T-helper 22 cell (primary cell): ENCODE measurements around the gene SBF1.

Source experiments
- DNase-seq: peaks from one replicate; pipeline ENCODE4 v3.0.0-alpha.2; 2020; ENCODE audit warnings: low read depth

SBF1 gene

GRCh38 chr22:50506611-50507420 lies 32.0 kb upstream of the SBF1 start:
- DNase-seq = no peak

- DNase-seq = no peak
These were observed 31.2 kb upstream of the SBF1 start for GRCh38 chr22:50505776-50506610.

GRCh38 chr22:50505276-50505775 lies 30.5 kb upstream of the SBF1 start:
- no peak for DNase-seq

- no peak for DNase-seq
These were observed 29.8 kb upstream of the SBF1 start for GRCh38 chr22:50504369-50505211.

- DNase-seq = no peak
These were observed 28.8 kb upstream of the SBF1 start for GRCh38 chr22:50503475-50504145.

- DNase-seq = no peak
These were observed 28.0 kb upstream of the SBF1 start for GRCh38 chr22:50502628-50503474.

- DNase-seq = no peak
These were observed 27.3 kb upstream of the SBF1 start for GRCh38 chr22:50502096-50502495.

- DNase-seq = no peak
These were observed 25.6 kb upstream of the SBF1 start for GRCh38 chr22:50500452-50500851.

GRCh38 chr22:50498322-50498890 lies 23.6 kb upstream of the SBF1 start:
- DNase-seq = no peak

GRCh38 chr22:50497093-50497492 lies 22.3 kb upstream of the SBF1 start:
- DNase-seq = no peak

- DNase-seq = no peak
These were observed 15.9 kb upstream of the SBF1 start for GRCh38 chr22:50490531-50491308.

GRCh38 chr22:50489363-50490243 lies 14.8 kb upstream of the SBF1 start:
- no peak for DNase-seq

GRCh38 chr22:50488886-50489285 lies 14.1 kb upstream of the SBF1 start:
- no peak for DNase-seq

- DNase-seq = no peak
These were observed 13.3 kb upstream of the SBF1 start for GRCh38 chr22:50488006-50488677.

- no peak for DNase-seq
These were observed 12.6 kb upstream of the SBF1 start for GRCh38 chr22:50487290-50488005.

- DNase-seq = no peak
These were observed 11.9 kb upstream of the SBF1 start, which contains the start of gene MIOX for GRCh38 chr22:50486561-50487289. Gene MIOX, plus strand, starts transcription at chr22:50486859. Its CDS starts 39 bp downstream, at chr22:50486898.
